GM12878 (cell line): Measurements from ENCODE around the gene PELI2.

Experiments
- CHD1 ChIP-seq: IDR thresholded peaks from 2 replicates; pipeline ENCODE4 v1.6.1; 2012; ENCODE audit warnings: low read depth, low read length, improper control_type of control experiment
- CTCF ChIP-seq, 3 experiments: IDR thresholded peaks in 2 of 3; conservative IDR thresholded peaks in 1 of 3; 2 replicates each; pipeline ENCODE4 v1.5.1; 2011; ENCODE audit warnings: low read depth in 3 of 3, low read length in 3 of 3, mild to moderate bottlenecking in 3 of 3, control low read depth in 2 of 3, moderate library complexity in 2 of 3, inconsistent platforms in 1 of 3, mixed read lengths in 1 of 3; ENCODE audit not compliant: control insufficient read depth in 2 of 3, insufficient read depth in 1 of 3; ENCODE audit errors: extremely low read depth in 1 of 3
- E2F4 ChIP-seq: IDR thresholded peaks from 2 replicates; pipeline ENCODE4 v1.6.1; 2012; ENCODE audit warnings: low read depth, low read length, improper control_type of control experiment
- EED ChIP-seq: sonication (generic); IDR thresholded peaks from 2 replicates; pipeline ENCODE4 v1.6.1; 2016; ENCODE audit warnings: antibody characterized with exemption, low read depth
- JUND ChIP-seq: IDR thresholded peaks from 2 replicates; pipeline ENCODE4 v1.6.1; 2012; ENCODE audit warnings: low read depth, mild to moderate bottlenecking, low read length, improper control_type of control experiment, moderate library complexity
- NBN ChIP-seq: fragments of 450-650 bp; IDR thresholded peaks from 2 replicates; pipeline ENCODE4 v1.6.1; 2016
- POLR2A ChIP-seq: IDR thresholded peaks from 2 replicates; pipeline ENCODE4 v1.6.1; 2011; ENCODE audit warnings: low read depth, mild to moderate bottlenecking, low read length

DNA sequence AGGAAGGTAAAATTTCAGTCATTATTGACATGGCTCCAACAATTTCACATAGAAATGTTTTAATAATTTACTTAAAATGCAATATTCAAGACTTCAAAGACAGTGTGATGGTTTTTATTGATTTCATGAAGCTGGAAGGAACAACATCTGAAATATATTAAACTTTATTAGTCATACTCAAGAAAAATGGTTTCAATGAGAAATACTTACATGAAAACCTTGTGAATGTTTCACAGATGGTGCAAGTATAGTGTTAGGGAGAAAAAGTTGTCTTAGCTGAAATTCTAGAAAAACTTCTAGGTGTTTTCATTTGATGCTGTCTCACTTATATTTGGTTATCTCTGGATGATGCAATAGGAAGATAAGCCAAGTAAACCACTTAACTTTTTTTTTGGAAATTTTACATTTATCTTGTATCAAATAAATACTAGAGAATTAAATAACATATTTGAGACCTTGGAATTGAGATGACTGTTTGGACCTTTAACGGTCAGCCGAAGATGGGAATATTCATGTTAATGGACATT is 65.5 kb downstream of the PELI2 start:
- no peak for TF ChIP-seq CHD1
- no peak for TF ChIP-seq NBN
- TF ChIP-seq JUND = no peak
- no peak for TF ChIP-seq E2F4
- no peak for TF ChIP-seq POLR2A
- TF ChIP-seq EED = no peak
- TF ChIP-seq CTCF (IDR thresholded peaks at IDR 0.05 in 2 of 3, conservative IDR thresholded peaks at IDR 0.05 in 1 of 3; ENCODE audit: control insufficient read depth in 2 of 3, extremely low read depth in 1 of 3, insufficient read depth in 1 of 3, low read depth in 3 of 3, low read length in 3 of 3) = no peak
